GM19240 (cell line): ENCODE measurements around the gene P2RY2.
"Not testable (repeated sequence)": the region's sequence is repeated elsewhere in the genome, so short reads cannot be mapped to it uniquely, and the experiment has no call there.

Experiments
- DNase-seq: peaks from one replicate; pipeline ENCODE4 v3.0.0; 2011; ENCODE audit warnings: low spot score; ENCODE audit not compliant: insufficient read length

The P2RY2 gene

GRCh38 chr11:73266646-73267020 is 48.6 kb downstream of the P2RY2 start:
- no peak for DNase-seq

GRCh38 chr11:73267122-73267846 is 49.2 kb downstream of the P2RY2 start:
- DNase-seq: no peak

- DNase-seq: no peak
Measured at GRCh38 chr11:73267906-73268540, 49.9 kb downstream of the P2RY2 start.

GRCh38 chr11:73268671-73269271 is 50.7 kb downstream of the P2RY2 start:
- DNase-seq: no peak

GRCh38 chr11:73269459-73270015 is 51.5 kb downstream of the P2RY2 start:
- no peak for DNase-seq

- DNase-seq: no peak
Measured at GRCh38 chr11:73270016-73270854, 52.2 kb downstream of the P2RY2 start.

GRCh38 chr11:73270855-73271477 is 52.9 kb downstream of the P2RY2 start:
- no peak for DNase-seq

GRCh38 chr11:73271478-73271865 is 53.4 kb downstream of the P2RY2 start:
- not testable (repeated sequence) for DNase-seq

GRCh38 chr11:73271936-73272679 is 54.0 kb downstream of the P2RY2 start, which contains the start of gene P2RY6:
Gene P2RY6 (plus strand): TSS chr11:73272338. CDS start chr11:73296519, 24,181 bp downstream.
- DNase-seq: no peak

- no peak for DNase-seq
Measured at GRCh38 chr11:73272680-73273038, 54.6 kb downstream of the P2RY2 start.

- DNase-seq: no peak
Measured at GRCh38 chr11:73273222-73273895, 55.3 kb downstream of the P2RY2 start.

- not testable (repeated sequence) for DNase-seq
Measured at GRCh38 chr11:73274191-73274590, 56.1 kb downstream of the P2RY2 start.

- DNase-seq: no peak
Measured at GRCh38 chr11:73274722-73275380, 56.8 kb downstream of the P2RY2 start.

- DNase-seq: no peak
Measured at GRCh38 chr11:73275381-73275750, 57.3 kb downstream of the P2RY2 start.

GRCh38 chr11:73277467-73277866 is 59.4 kb downstream of the P2RY2 start:
- no peak for DNase-seq

- no peak for DNase-seq
Measured at GRCh38 chr11:73280626-73281025, 62.5 kb downstream of the P2RY2 start.

GRCh38 chr11:73281201-73281741 is 63.2 kb downstream of the P2RY2 start:
- no peak for DNase-seq

GRCh38 chr11:73281796-73282660 is 63.9 kb downstream of the P2RY2 start:
- no peak for DNase-seq
